ENCODE results near the gene PRM3.

The PRM3 gene

GRCh38 chr16:11258553-11259492, 14.6 kb downstream of the PRM3 start:
- peak; percentile 83 for DNase-seq

- peak; percentile 80 for DNase-seq
Measured at GRCh38 chr16:11257131-11257938, 16.1 kb downstream of the PRM3 start.

- peak; percentile 27 for DNase-seq
Measured at GRCh38 chr16:11256661-11257130, 16.7 kb downstream of the PRM3 start.

GRCh38 chr16:11255737-11256660, 17.4 kb downstream of the PRM3 start, which contains the start of gene SOCS1:
Gene SOCS1 (minus strand): TSS chr16:11256204. CDS start chr16:11255478, 726 bp downstream.
- peak; percentile 91 for DNase-seq

GRCh38 chr16:11254913-11255736, 18.3 kb downstream of the PRM3 start:
- peak; percentile 66 for DNase-seq

GRCh38 chr16:11253995-11254912, 19.2 kb downstream of the PRM3 start:
- peak; percentile 36 for DNase-seq

GRCh38 chr16:11253009-11253994, 20.1 kb downstream of the PRM3 start:
- peak; percentile 84 for DNase-seq

- peak; percentile 35 for DNase-seq
Measured at GRCh38 chr16:11252482-11252931, 20.9 kb downstream of the PRM3 start.

- DNase-seq = peak; percentile 91
Measured at GRCh38 chr16:11251525-11252481, 21.6 kb downstream of the PRM3 start.

GRCh38 chr16:11250786-11251524, 22.5 kb downstream of the PRM3 start:
- DNase-seq = peak; percentile 17

- DNase-seq = peak; percentile 24
Measured at GRCh38 chr16:11250091-11250785, 23.2 kb downstream of the PRM3 start.

GRCh38 chr16:11249233-11250061, 24.0 kb downstream of the PRM3 start:
- no peak for DNase-seq

- DNase-seq = no peak
Measured at GRCh38 chr16:11248133-11248532, 25.3 kb downstream of the PRM3 start.

- DNase-seq = peak; percentile 77
Measured at GRCh38 chr16:11245988-11246387, 27.4 kb downstream of the PRM3 start.

- DNase-seq = no peak
Measured at GRCh38 chr16:11245222-11245737, 28.1 kb downstream of the PRM3 start.

Measured in activated CD4-positive, alpha-beta T cell treated with anti-CD3 and anti-CD28 coated beads, Interleukin-2, amount 50 U/mL, for 16 hours (primary cell).